ENCODE data around the gene ATP2B1. TPM values are rescaled to one million over a fixed set of nuclear protein-coding genes. Genes with fewer than 3 reads are reported as not detected.

Gene ATP2B1
- total RNA-seq, 4 donors from 2014 or later = 16.7 to 172 (median 48.6) TPM

DNA sequence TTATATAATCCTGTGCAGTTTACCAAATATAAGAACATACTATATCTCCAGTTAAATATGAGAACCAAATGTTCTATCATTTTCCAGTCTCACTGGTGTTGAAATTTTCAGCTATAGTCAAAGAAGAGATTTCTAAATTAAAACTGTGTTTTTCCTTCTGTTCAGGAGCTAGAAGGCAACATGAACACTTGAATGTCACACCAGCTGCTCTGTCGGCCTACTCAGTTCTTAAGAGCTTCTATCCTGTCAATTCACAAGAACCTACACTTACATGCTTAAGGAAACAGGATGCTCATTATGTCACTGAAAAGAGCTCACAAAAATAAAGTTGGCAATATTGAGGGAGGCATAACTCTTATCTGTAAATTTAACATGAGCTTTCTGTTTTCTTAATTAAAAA is 43.1 kb downstream of the ATP2B1 start:
- H3K4me1 ChIP-seq = no peaks in the 10 kb centered on the region
- H3K27ac ChIP-seq = no peak overlapping the region
- no peak overlapping the region for H3K4me3 ChIP-seq
- intact Hi-C loops (cut with DNase I; ENCODE audit: low total_unique reads) = no loop called here
- H3K27me3 ChIP-seq = no peaks in the 10 kb centered on the region
- no peaks in the 10 kb centered on the region for H3K36me3 ChIP-seq
- TF ChIP-seq POLR2A (IDR thresholded peaks at IDR 0.05) = no peak
- DNase-seq = no peak
- no peaks in the 10 kb centered on the region for H3K9me3 ChIP-seq

DNA sequence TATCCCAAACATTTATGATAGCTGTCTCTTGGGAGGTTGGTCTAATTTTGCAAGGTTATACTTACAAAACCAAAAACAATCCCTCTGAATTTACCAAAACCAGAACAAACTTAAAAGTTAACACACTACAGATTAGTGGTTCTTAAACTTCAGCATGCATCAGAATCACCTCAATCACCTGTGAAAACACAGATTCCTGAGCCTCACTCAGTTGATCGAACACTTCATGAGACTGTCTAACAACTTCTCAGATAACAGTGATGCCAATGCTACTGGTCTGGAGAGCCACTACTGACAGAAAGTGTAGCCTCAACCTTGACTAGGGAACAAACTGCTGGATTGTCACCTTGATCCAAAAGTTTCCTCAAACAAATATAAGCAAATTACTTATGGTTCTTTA is 44.2 kb downstream of the ATP2B1 start:
- DNase-seq = no peak
- TF ChIP-seq, protein P1, sequence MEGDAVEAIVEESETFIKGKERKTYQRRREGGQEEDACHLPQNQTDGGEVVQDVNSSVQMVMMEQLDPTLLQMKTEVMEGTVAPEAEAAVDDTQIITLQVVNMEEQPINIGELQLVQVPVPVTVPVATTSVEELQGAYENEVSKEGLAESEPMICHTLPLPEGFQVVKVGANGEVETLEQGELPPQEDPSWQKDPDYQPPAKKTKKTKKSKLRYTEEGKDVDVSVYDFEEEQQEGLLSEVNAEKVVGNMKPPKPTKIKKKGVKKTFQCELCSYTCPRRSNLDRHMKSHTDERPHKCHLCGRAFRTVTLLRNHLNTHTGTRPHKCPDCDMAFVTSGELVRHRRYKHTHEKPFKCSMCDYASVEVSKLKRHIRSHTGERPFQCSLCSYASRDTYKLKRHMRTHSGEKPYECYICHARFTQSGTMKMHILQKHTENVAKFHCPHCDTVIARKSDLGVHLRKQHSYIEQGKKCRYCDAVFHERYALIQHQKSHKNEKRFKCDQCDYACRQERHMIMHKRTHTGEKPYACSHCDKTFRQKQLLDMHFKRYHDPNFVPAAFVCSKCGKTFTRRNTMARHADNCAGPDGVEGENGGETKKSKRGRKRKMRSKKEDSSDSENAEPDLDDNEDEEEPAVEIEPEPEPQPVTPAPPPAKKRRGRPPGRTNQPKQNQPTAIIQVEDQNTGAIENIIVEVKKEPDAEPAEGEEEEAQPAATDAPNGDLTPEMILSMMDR (IDR thresholded peaks at IDR 0.05) = no peak
- TF ChIP-seq POLR2A (IDR thresholded peaks at IDR 0.05) = no peak
- Histone ChIP-seq H3K9me3 (no peaks in the 10 kb centered on the region), H3K4me1 (no peaks in the 10 kb centered on the region), H3K27me3 (no peaks in the 10 kb centered on the region), H3K36me3 (no peaks in the 10 kb centered on the region), H3K4me3 (no peak overlapping the region), H3K27ac (no peak overlapping the region)
- intact Hi-C loops (cut with DNase I; ENCODE audit: low total_unique reads) = no loop called here

DNA sequence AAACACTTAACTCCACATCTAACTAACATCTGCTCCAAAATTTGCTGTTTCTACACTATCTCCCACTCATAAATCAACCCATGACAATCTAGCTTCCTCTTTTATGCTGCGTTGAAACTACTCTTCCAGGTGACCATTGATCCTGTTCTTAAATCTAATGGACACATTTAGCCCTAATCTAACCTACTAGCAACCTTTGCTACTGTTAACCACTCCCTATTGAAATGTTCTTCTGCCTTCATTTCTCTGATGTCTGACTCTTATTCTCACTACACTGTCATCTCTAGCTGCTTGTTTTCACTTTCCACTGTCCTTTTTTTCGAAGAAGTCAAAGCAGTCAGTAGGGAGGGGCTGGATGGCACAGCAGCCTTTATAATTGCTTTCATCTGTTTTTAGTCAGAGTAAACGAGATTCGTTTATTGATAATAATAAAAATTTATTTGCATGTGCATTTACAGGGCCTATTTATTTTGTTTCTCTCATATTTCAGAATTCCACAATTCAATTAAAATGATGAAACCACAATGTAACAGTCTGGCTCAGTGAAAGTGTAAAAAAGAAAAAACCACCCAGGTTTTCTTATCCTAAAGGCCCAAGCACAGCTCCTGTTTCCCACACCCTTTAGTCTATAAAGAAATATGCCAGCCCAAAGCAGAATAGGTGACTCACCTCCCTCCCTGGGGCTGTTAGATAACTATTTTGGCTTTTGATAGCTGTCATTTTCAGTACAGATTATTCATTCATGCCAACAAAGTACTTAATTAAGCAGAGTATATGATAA is 44.9 kb downstream of the ATP2B1 start:
- Histone ChIP-seq H3K36me3 (no peaks in the 10 kb centered on the region), H3K9me3 (no peaks in the 10 kb centered on the region), H3K27ac (no peak overlapping the region), H3K27me3 (no peaks in the 10 kb centered on the region), H3K4me1 (no peaks in the 10 kb centered on the region), H3K4me3 (no peak overlapping the region)
- intact Hi-C loops (cut with DNase I; ENCODE audit: low total_unique reads) = no loop called here
- TF ChIP-seq POLR2A (IDR thresholded peaks at IDR 0.05) = no peak
- TF ChIP-seq, protein P1 (IDR thresholded peaks at IDR 0.05) = no peak
- no peak for DNase-seq

DNA sequence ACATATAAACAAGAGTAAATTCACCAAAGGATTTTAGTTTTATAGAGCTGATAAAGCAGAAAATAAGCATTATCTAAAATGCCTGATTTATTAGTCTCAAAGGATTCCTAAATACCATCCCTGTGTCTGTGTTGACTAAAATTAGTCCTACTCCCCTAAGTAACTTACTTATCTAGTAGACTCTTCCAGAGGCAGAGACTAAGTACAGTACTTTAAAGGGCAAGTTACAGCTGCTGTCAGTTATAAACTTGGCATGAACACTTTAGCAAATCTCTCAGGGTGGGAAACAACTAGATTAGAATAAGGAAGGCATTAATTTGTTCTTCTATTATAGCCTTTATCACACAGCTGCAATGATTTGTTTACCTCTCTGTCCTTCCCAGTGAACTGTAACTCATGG is 46.0 kb downstream of the ATP2B1 start:
- Histone ChIP-seq H3K4me1 (no peaks in the 10 kb centered on the region), H3K4me3 (no peak overlapping the region), H3K27me3 (no peaks in the 10 kb centered on the region), H3K9me3 (no peaks in the 10 kb centered on the region), H3K27ac (no peak overlapping the region), H3K36me3 (no peaks in the 10 kb centered on the region)
- intact Hi-C loops (cut with DNase I; ENCODE audit: low total_unique reads) = no loop called here
- TF ChIP-seq, protein P1 (IDR thresholded peaks at IDR 0.05) = no peak
- TF ChIP-seq POLR2A (IDR thresholded peaks at IDR 0.05) = no peak
- DNase-seq = no peak

DNA sequence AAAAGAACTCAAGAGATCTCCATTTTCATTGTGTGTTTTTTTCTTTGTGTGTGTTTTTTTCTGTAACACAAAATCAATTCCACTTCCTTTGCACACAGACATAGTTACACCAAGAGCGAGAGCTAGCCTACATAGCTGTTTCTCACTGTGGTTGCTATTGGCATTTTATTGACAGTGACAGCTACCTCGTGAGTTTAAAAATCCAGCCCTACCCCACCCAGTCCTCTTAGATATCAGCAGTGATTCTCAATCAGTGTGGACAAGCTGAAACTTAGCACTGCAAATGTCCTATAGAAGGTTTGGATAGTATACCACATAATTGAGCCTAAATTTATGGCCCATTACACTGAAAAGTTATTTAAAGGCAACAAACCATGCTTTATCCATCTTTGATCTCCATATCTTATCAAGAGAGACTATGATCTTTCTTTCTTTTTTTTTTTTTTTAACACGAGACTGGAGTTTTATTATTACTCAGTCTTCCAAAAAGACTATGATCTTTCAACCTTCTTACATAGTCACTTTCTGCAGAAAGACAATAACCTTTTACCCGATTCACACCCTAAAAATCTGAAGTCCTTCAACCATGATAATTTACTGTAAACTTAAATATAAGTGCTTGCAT is 46.8 kb downstream of the ATP2B1 start:
- Histone ChIP-seq H3K9me3 (no peaks in the 10 kb centered on the region), H3K36me3 (no peaks in the 10 kb centered on the region), H3K4me3 (no peak overlapping the region), H3K27ac (no peak overlapping the region), H3K4me1 (no peaks in the 10 kb centered on the region), H3K27me3 (no peaks in the 10 kb centered on the region)
- DNase-seq = no peak
- intact Hi-C loops (cut with DNase I; ENCODE audit: low total_unique reads) = no loop called here
- TF ChIP-seq, protein P1 (IDR thresholded peaks at IDR 0.05) = no peak
- no peak for TF ChIP-seq POLR2A (IDR thresholded peaks at IDR 0.05)

Data from uterus (tissue), 4 donors.